ENCODE results near the gene BAHCC1. TPM values are rescaled to one million over a fixed set of nuclear protein-coding genes. Genes with fewer than 3 reads are reported as not detected.

The BAHCC1 gene
- total and polyA plus RNA-seq, 9 of the 15 experiments (the other 6 are each of a cell fraction or from before 2014, with no cell fraction given): 0.14 to 26.9 (median 5.0) TPM

GRCh38 chr17:81480140-81481072, 85.1 kb downstream of the BAHCC1 start (continued):
- TF ChIP-seq E2F6 (IDR thresholded peaks at IDR 0.05; ENCODE audit: borderline replicate concordance in 1 of 2, extremely low read depth in 1 of 2, insufficient read depth in 1 of 2, insufficient read length in 1 of 2, low read depth in 1 of 2, low read length in 1 of 2, poor library complexity in 1 of 2, severe bottlenecking in 1 of 2) (peak in 1 of 2 experiments; percentile 47), ZFP1 (CRISPR knock-in tag; IDR thresholded peaks at IDR 0.05) (no peak), ZNF780A (CRISPR knock-in tag; IDR thresholded peaks at IDR 0.05) (no peak), CBFA2T2 (conservative IDR thresholded peaks at IDR 0.05) (no peak), ZBTB49 (CRISPR knock-in tag; IDR thresholded peaks at IDR 0.05; ENCODE audit: borderline replicate concordance) (no peak), HEY1 (CRISPR knock-in tag; IDR thresholded peaks at IDR 0.05; ENCODE audit: borderline replicate concordance) (no peak), HCFC1 (IDR thresholded peaks at IDR 0.05; ENCODE audit: low read depth, low read length) (no peak), TAF7 (tag; IDR thresholded peaks at IDR 0.05) (no peak), POLR2G (IDR thresholded peaks at IDR 0.05; ENCODE audit: low read depth, low read length) (no peak), TAL1 (IDR thresholded peaks at IDR 0.05) (no peak), CEBPB (tag; IDR thresholded peaks at IDR 0.05) (no peak), ARID3B (CRISPR knock-in tag; IDR thresholded peaks at IDR 0.05; ENCODE audit: borderline replicate concordance) (no peak), SP1 (CRISPR knock-in tag; IDR thresholded peaks at IDR 0.05) (0 out of 2 replicates have a peak, but pooled peaks have one; percentile 4), ZNF695 (CRISPR knock-in tag; IDR thresholded peaks at IDR 0.05) (no peak)
